SHP77 (cell line): Measurements from ENCODE around the gene SDK1.
"Not testable (repeated sequence)": the region's sequence is repeated elsewhere in the genome, so short reads cannot be mapped to it uniquely, and the experiment has no call there.

ENCODE experiments used
- DNase-seq, 2 experiments: peaks; one replicate each; lab custom pipeline; 2025; lab: John Stamatoyannopoulos, UW

SDK1 gene

DNA sequence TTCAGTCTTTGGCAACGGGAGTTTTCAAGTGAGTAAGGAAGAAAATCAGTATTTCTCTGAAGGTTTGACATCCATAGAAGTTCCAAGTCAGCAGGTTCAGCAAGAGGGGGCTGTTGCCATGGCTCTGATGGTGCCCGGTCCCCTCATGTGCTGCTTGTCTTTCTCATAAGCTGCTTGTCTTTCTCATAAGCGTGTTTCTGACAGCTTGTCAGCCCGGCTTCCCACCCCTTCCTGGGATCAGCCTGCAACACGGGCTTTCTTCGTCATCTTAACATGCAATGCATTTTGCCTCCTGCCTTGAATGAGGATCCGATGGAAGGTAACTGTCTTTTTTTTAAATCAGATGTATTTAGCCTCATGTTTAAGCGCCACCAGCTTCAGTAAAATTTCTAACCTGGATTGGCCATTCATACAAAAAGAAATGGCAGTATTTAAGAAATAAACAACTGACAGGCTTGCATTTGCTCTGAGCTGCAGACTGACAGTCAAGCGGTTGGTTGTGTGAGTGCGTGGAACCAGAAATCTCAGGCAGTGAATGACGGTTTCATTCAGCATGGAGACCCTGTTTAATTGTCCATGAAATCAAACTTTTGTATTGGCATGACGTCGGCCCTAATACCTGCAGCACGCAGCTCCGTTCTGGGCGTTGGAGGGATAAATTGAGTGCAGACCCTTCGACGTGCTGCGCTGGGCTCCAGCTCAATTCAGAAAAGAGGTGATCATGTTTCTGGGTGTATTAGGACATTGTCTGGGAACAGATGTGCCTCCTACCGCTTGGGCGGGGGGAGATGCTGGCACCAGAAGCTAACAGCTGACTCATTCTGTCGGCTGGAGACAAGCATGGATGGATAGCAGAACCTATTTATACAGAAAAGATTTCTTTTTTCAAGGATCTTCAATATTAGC, 926.3 kb downstream of the SDK1 start:
- DNase-seq, result no peak

DNA sequence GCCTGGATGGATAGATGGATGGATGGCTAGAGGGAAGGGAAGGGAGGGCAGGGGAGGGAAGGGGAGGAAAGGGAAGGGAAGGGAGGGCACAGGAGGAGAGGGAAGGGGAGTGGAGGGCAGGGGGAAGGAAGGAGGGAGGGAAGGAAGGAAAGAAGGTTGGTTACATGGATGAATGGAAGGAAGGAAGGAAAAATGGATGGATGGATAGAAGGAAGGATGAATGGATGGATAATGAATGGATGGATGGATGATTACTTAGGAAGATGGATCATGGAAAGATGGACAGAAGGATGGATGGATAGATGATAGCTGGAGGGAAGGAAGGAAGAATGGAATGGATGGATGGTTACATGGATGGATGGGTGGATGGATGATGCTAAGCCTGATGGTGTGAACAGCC, 929.3 kb downstream of the SDK1 start:
- DNase-seq, result no peak

DNA sequence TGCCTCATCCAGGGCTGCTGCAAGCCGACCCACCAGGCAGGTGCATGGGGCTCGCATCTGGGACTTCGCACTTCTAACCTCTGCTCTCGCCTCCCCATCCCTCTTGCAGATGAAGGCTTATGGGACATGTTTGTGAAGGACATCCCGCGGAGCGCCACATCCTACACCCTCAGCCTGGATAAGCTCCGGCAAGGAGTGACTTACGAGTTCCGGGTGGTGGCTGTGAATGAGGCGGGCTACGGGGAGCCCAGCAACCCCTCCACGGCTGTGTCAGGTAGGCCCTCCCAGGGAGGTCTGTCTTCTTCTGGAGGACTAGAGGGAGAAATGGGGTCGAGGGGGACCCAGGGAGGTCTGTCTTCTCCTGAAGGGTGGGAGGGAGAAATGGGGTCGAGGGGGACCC, 932.1 kb downstream of the SDK1 start:
- no peak for DNase-seq

DNA sequence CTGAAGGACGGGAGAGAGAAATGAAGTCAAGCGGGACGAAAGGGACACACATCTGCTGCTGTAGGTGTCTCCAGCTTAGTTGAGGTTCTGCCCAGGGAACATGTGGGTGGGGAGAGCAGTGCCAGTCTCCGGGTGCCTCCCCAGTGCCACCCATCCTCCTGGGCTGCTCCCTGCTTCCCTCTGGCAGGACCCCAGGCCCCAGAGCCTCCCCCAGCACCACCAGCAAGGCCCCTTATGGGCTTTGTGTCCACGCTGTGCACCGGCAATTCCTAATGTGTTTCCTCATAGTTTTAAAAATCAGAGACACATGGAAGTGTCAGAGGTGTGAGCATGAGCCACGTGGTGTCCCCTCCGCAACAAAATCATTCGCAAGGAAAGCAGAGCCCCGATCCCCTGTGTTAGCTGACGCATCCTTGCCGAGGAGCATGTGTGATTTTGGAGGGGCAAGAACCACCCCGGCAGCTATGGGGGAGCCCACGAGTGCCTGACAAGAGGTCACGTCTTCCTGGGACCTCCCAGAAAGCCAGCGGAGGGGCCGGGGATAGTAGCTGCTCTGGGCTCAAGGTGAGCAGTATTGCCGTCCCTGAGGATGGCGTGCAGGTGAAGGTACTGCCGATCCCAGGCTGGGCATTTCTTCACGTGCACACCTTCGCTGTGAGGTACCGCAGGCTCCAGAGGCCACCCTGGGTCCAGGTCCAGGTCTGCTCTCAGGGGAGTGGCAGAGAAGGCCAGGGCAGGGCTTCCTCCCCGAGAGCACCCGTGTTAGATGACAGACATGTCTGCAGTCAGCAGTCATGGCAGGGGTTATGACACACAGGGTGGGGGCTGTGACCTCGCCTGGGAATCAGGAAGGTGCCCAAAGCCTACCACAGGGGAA, 932.8 kb downstream of the SDK1 start:
- no peak for DNase-seq

DNA sequence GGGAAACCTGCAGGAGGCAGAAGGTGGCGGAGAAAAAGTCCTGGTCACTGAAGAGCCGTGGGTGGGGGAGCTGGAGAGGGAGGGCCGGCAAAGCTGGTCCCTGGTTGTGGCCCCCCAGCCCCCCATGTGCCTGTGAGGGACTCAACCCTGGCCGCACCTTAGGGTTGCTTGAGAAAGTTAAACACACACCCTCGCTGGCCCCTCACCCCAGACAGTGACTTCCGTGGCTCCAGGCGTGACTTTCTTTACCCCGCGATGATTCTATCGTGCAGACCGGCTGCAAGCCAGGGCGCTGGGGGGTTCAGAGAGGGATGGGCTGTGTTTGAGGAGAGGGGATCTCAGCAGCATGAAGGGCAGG, 933.4 kb downstream of the SDK1 start:
- no peak for DNase-seq

DNA sequence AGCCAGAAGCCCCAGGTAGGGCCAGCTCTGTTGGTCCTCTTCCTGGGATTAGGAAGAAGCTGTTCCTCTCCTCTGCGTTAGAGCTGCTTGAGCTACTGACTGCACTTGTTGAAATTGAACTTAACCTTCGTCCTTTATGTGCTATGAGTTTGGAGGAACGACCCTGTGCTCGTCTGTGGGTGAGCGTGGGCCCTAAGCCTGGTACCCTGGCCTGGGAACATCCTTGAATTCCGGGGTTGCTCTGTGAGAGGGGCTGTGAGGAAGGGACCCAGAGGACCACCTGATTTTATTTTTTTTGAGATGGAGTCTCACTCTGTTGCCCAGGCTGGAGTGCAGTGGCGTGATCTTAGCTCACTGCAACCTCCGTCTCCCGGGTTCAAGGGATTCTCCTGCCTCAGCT, 933.8 kb downstream of the SDK1 start:
- no peak for DNase-seq

DNA sequence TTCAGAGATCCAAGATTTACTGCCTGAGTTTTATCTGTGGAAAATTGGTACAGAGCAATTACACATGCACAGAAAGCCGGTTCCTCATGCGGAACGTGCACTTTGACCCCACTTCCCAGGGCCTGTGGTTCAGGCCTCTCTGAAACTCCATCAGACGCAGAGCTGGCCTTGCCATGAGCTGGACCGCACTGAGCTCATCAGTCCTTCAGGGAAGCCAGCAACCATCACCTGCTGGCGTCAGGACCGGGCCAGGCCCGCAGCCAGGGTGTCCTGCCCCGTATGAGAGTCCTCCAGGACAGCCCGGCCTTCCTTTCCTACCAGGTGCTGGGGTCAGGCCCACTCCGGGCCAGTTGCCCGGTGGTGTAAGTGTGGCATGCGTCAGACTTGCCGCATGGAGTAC, 934.5 kb downstream of the SDK1 start:
- no peak for DNase-seq

DNA sequence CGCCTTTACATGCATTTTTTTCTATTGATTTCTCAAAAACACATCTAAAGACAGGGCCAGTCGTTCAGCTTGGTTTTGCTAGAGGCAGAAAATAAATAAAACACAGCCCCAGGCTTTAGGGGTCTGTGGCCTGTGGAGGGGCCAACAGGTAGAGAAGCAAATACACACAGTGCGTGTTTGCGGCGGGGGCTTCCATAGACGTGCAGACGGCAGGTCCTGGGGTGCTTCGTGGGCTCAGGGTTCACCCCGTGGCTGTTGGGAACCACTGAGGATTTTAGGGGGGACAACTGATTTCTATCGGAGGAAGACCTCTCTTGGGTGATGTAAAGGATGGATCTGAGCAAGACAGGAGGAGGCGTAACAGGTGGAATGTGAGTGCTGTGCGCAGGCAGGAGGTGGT, 935.3 kb downstream of the SDK1 start:
- DNase-seq, result no peak

DNA sequence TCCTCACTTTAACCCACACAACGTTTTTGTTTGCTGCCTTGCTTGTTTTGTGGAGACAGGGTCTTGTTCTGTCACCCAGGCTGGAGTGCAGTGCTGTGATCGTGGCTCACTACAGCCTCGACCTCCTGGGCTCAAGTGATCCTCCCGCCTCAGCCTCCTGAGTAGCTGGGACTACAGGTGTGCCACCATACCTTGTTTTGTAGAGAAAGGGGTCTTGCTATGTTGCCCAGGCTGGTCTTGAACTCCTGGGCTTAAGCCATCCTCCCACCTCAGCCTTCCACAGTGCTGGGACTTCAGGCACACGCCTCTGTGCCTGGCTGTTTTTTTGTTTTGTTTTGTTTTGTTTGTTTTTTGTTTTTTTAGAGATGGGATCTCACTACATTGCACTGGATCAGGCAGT, 935.8 kb downstream of the SDK1 start:
- DNase-seq, result not testable (repeated sequence)

DNA sequence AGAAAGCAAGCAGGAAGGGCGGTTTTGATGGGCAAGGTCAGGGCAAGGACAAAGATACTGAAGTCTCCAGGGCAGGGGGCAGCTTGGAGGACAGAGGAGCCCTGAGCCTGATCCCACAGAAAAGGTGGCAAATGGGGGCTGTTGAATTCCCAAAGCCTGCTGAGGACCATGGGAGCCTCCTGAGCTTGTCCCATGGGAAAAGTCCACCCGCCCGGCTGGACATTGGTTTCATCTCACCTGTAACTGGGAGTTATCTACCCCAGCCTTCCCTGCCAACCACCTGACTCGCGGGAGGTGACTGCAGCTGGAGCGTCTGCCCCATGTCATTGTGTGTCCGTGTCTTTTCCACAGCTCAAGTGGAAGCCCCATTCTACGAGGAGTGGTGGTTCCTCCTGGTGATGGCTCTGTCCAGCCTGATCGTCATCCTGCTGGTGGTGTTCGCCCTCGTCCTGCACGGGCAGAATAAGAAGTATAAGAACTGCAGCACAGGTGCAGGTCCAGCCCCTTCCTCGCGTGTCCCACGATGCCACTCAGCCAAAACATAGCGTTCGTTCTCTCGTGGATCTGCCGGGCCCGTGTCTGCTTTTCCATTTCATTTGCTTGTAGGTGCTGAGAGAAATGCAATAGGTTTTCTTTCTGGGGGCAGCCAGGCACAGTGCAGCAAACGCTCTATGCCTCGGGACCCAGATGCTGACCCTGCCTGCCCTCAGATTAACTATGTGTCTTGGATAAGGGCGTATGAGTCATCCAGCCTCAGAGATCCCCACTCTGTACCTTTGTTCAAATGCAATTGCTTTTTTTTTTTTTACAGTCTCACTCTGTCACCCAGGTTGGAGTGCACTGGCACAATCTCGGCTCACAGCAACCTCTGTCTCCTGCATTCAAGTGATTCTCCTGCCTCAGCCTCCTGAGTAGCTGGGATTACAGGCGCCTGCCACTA, 936.5 kb downstream of the SDK1 start:
- no peak for DNase-seq

DNA sequence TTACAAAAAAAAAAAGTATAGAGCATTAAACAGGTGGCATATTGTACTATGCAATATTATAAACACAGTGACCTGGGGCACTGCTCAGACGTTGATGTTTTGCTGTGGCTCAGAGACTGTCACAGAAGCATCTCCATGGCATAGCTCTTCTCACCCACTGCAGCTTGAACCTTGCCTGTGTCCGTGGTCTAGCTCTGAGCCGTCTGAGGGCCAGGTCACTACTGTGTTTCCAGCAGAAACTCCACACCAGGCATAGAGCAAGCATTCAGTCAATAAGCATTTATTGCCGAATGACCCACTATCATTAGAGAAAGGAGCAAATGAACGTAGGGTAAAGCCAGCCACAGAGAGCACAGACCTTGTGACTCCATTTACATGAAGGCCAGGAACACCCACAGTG, 937.8 kb downstream of the SDK1 start:
- DNase-seq, result no peak

DNA sequence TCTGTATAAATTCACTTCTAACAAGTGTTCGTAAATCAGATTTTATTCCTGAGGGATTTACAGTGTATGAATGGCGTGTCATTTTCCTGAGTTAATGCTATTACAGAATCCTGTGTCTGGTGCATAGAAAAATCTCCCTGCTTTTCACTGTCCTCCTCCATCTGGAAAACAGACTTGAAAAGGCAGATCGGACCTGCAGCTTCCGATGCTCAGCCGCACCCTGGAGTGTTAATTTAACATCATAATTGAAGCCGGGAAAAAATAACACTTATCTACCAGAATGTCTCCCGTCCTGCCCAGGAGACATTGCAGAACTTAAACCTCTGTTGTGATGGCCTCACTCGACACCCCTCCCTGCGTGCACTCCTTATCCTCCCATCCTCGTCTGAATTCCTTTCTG, 939.0 kb downstream of the SDK1 start:
- DNase-seq, result no peak

DNA sequence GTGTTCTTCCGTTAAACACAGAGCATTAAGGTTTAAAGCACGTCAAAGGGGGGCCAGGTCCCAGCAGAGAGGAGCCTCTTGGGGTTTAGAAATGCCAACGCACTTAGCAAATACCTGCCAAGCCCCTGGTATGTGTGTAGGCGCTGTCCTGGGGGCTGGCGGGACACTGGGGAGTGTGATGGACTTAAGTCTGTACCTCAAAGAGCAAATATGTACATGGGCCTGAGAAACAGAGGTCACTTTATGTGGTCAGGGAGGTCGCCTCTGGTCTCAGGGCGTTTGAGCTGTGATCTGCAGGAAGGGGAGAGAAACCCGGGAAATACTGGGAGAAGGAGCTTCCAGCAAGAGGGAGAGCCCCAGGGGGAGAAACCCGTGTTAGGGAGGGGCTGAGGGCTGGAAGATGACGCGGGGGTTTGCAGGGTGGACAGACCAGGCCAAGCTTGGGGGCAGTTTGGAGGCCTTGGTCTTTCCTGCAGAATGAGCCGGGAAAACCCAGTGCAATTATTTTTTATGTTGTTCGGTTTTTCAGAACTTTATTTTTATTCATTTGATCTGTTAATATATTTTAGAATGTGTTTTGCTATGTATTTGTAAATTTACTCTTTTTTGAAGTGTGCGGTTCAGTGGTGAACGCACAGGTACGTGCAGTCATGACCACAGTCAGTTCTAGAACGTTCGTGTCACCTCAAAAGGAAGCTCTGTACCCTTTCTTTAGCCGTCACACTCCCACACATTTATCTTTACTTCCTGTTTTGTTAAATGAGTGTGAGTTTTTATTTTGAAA, 939.7 kb downstream of the SDK1 start:
- DNase-seq, result no peak

DNA sequence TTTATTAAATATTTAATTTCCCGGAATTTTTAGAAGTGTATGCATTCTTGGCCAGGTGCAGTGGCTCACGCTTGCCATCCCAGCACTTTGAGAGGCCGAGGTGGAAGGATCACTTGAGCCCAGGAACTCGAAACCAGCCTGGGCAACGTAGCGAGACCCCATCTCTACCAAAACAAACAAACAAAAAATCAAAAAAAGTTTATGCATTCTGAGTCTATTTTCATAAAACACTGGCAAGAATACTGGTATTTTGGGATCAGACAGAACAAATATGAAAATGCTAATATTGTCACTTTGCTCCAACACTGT, 940.2 kb downstream of the SDK1 start:
- DNase-seq, result no peak

DNA sequence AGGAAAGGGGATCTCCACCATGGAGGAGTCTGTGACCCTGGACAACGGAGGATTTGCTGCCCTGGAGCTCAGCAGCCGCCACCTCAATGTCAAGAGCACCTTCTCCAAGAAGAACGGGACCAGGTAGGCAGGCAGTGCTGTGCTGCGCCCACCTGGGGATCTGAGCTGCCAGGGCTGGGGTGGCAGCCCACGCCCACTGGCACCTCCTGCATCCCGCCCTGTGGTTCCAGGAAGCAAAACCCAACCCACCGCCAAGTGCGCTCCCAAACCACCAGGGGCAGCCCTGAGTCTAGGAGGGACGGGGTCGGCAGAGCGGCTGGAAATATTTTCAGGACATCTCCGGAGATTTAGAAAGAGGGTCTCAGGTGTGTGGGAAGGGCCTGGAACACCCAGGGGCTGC, 940.7 kb downstream of the SDK1 start:
- no peak for DNase-seq

DNA sequence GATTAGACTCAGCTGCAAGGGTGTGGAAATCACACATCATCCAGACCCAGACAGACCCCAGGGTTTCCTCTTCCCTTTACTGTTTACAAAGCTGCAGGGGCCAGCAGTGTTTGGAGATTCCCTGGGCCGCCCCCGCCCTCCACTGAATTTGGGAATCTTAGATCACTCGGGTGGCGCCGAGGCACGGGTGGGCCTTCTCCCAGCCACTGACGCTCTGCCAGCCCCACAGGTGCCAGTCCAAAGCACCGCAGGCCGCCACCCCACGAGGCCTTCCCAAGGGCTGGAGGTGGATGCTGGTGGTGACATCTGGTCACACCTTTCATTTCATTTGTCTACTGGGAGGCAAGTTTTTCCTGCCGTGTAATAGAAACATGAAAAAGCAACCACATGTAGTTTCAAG, 941.7 kb downstream of the SDK1 start:
- no peak for DNase-seq

DNA sequence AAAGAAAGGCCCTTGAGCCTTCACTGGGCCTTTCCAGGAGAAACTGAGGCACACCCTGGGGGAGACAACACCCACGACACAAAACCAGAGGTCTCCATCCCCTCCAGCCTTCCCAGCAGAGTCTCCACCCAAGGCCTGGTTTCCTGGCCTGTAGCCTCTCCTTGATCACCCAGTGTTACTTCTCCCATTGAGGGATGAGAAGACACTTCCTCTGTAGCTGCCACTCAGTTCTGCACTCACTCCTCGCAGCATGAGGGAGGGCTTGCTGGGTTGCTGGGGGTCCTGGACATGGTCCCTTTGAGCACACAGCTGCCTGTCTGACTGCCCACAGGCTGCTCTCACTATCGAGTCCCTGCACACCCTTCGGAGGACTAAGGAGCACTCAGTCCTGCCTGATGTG, 943.0 kb downstream of the SDK1 start:
- DNase-seq, result no peak

DNA sequence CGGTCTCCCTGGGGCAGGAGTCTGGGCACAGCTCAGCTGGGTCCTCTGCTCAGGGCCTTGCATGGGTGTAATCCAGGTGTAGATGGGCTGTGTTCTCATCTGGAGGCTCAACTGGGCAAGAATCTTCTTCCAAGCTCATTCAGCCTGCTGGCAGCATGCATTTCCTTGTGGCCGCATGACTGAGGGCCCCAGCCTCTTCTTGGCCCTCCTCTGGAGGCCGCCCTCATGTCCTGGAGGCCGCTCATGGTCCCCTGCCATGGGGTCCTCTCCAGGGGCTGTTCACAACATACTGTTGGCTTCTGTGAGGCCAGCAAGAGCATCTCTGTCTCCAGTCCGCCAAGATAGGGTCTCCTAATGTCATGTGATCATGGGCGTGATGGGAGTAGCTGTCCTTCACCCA, 943.6 kb downstream of the SDK1 start:
- no peak for DNase-seq

DNA sequence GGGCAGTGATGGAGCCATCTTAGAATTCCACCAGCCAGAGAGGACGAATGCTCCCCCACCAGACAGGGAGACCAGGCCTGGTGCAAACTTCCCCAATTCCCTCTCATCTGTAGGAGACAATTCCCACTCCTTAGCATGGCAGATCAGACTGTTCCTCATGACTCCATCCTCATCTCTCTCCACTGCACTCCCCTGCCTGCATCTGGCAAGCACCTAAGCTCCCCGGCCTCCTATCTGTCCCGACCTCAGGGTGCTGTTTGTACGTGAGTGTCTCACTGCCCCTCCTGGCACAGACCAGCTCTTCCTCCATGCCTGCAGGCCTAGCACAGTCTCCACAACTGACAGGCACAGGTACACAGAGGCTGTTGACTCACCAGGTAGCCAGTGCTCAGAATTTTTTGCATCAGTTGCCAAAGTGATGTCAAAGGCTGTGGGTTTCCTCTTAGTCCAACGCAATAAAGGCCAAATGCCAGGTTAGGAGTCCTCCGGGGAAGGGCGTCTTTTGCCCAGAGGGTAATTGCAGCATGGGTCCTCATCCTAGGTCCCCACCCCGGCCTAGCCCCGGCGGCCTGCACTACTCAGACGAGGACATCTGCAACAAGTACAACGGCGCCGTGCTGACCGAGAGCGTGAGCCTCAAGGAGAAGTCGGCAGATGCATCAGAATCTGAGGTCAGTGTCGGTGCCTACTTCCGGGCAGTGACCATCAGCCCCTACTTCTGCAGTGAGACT, 944.2 kb downstream of the SDK1 start:
- DNase-seq, result no peak

DNA sequence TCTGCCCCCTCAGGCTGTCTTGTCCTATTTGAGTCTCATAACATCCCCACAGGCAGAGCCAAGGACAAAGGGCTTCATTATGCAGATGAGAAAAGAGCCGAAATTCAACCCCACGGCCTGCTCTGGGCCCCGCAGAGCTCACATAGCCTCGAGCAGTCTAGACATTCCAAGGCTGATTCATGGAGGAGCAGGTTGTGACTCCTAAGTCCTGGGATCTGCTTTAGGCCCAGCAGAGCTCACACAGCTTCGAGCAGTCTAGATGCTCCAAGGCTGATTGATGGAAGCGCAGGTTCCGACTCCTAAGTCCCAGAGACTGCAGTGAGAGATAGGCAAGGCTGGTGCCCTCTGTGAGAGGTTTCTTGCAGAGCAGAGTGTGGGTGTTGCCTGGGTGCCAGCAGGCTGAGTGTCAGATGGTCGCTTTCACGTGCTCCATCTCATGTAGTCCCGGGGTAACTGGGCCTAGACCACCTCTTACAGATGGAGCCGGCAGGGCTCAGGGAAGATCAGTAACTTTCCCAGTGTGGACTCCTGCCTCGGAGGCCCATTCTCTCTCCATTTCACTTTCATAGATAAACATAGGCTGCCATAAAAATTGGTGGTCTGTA, 944.9 kb downstream of the SDK1 start:
- no peak for DNase-seq
